WERI-Rb-1 (cell line): ENCODE measurements around the gene REXO1.

ENCODE experiments used
- DNase-seq: peaks from one replicate; pipeline ENCODE4 v3.0.0-alpha.2; 2020
- H3K27ac ChIP-seq: fragments of 250-450 bp; sonication (Bioruptor Pico); 2 replicates; pipeline ENCODE4 v1.5.1; 2020; ENCODE audit warnings: mild to moderate bottlenecking, moderate library complexity
- H3K27me3 ChIP-seq: fragments of 250-450 bp; sonication (Bioruptor Pico); 2 replicates; pipeline ENCODE4 v1.5.1; 2021; ENCODE audit warnings: mild to moderate bottlenecking, low read depth, moderate library complexity; ENCODE audit not compliant: insufficient read depth, severe bottlenecking
- H3K36me3 ChIP-seq: fragments of 250-450 bp; sonication (Bioruptor Pico); 2 replicates; pipeline ENCODE4 v1.5.1; 2020; ENCODE audit warnings: mild to moderate bottlenecking, moderate library complexity
- H3K4me3 ChIP-seq: 2 replicates; pipeline ENCODE4 v1.5.1; 2011; ENCODE audit warnings: low read depth, mild to moderate bottlenecking, control low read depth, low read length
- H3K9me3 ChIP-seq: fragments of 250-450 bp; sonication (Bioruptor Pico); 2 replicates; pipeline ENCODE4 v1.5.1; 2021; ENCODE audit warnings: mild to moderate bottlenecking, moderate library complexity; ENCODE audit not compliant: severe bottlenecking
- CTCF ChIP-seq: IDR thresholded peaks from 2 replicates; pipeline ENCODE4 v1.5.1; 2011; ENCODE audit warnings: low read depth, mild to moderate bottlenecking, control low read depth, inconsistent platforms, low read length

REXO1 gene

GRCh38 chr19:1768918-1769644 is 79.2 kb downstream of the REXO1 start:
- no peak for DNase-seq
- Histone ChIP-seq H3K36me3 (no peaks in the 10 kb centered on the region), H3K27me3 (peaks cover 73% of the 10 kb centered on the region), H3K27ac (no peak overlapping the region), H3K9me3 (peaks cover 19% of the 10 kb centered on the region), H3K4me3 (no peak overlapping the region)
- no peak for TF ChIP-seq CTCF

- Histone ChIP-seq H3K36me3 (no peaks in the 10 kb centered on the region), H3K9me3 (peaks cover 19% of the 10 kb centered on the region), H3K4me3 (no peak overlapping the region), H3K27me3 (peaks cover 73% of the 10 kb centered on the region), H3K27ac (no peak overlapping the region)
- peak; percentile 76 for DNase-seq
- peak; percentile 89 for TF ChIP-seq CTCF
Measured at GRCh38 chr19:1768248-1768647, 80.0 kb downstream of the REXO1 start.

- no peak overlapping the region for H3K27ac ChIP-seq
- no peaks in the 10 kb centered on the region for H3K36me3 ChIP-seq
- peaks cover 19% of the 10 kb centered on the region for H3K9me3 ChIP-seq
- peak; percentile 55 for DNase-seq
- peaks cover 80% of the 10 kb centered on the region for H3K27me3 ChIP-seq
- no peak overlapping the region for H3K4me3 ChIP-seq
- TF ChIP-seq CTCF: peak; percentile 92
Measured at GRCh38 chr19:1767464-1767933, 80.8 kb downstream of the REXO1 start.

GRCh38 chr19:1766800-1767352 is 81.4 kb downstream of the REXO1 start:
- DNase-seq: no peak
- H3K27me3 ChIP-seq: peaks cover 86% of the 10 kb centered on the region
- TF ChIP-seq CTCF: no peak
- H3K27ac ChIP-seq: no peak overlapping the region
- H3K4me3 ChIP-seq: no peak overlapping the region
- peaks cover 19% of the 10 kb centered on the region for H3K9me3 ChIP-seq
- no peaks in the 10 kb centered on the region for H3K36me3 ChIP-seq

GRCh38 chr19:1765904-1766799 is 82.1 kb downstream of the REXO1 start:
- DNase-seq: no peak
- TF ChIP-seq CTCF: no peak
- peaks cover 89% of the 10 kb centered on the region for H3K27me3 ChIP-seq

More at GRCh38 chr19:1765904-1766799, 82.1 kb downstream of the REXO1 start:
- Histone ChIP-seq H3K9me3 (peaks cover 13% of the 10 kb centered on the region), H3K27ac (no peak overlapping the region), H3K4me3 (no peak overlapping the region), H3K36me3 (no peaks in the 10 kb centered on the region)
